Endothelial cell of coronary artery (primary cell): ENCODE data around the gene BIRC6. TPM values are rescaled to one million over a fixed set of nuclear protein-coding genes. Genes with fewer than 3 reads are reported as not detected.

Experiments used
- total RNA-seq: library from RNA; depleted of rRNA; stranded (reverse); fragments of >200 nt; gene quantifications from 2 replicates; pipeline ENCODE4 v1.2.3, GENCODE V29; 2014

BIRC6 gene
- 131 and 189 TPM in 2 replicates for total RNA-seq

GRCh38 chr2:32356681-32357317, at the start of gene BIRC6:
Gene BIRC6 (plus strand): TSS chr2:32357023. CDS start chr2:32357162, 139 bp downstream.

GRCh38 chr2:32627814-32628579, 271.2 kb downstream of the BIRC6 start, which contains the start of gene TTC27:
Gene TTC27 (plus strand): TSS chr2:32628050. CDS start chr2:32628293, 243 bp downstream.

Other genes starting within 250 kb of the BIRC6 start
- 14.0 and 18.3 TPM in 2 replicates for gene SLC30A6, start 191.2 kb upstream of the BIRC6 start, total RNA-seq
- gene NLRC4, start 92.1 kb upstream of the BIRC6 start, total RNA-seq: not detected in 2 replicates
- 15.6 and 24.7 TPM in 2 replicates for gene YIPF4, start 79.1 kb upstream of the BIRC6 start, total RNA-seq